ENCODE data around the gene GLDN. TPM values are rescaled to one million over a fixed set of nuclear protein-coding genes. Genes with fewer than 3 reads are reported as not detected.

GLDN gene
- total and polyA plus RNA-seq, 2 donors: 0.14 to 1.3 TPM

DNA sequence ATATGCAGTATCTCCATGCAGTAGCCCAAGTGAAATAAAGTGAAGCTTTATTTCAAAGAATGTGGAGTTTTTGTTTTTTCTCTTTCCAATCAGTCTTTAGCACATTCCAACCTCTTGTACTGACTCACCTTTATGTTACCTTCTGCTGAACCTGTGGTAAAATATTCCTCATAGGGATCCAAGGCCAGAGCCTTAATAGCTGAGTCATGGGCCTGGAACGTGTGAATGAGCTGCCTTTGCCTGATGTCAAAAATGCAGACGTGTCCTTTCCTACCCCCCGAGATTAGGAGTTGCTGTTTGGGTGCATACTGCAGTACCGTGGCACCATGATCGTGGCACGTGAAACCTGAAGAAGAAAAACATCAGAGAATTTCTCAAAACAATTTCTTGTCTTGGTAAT, 108.5 kb downstream of the GLDN start:
- no peaks in the 10 kb centered on the region for H3K27me3 ChIP-seq (ENCODE audit: control insufficient read depth in 2 of 2, insufficient read depth in 1 of 2, low read length in 1 of 2)
- no peaks in the 10 kb centered on the region for H3K9me3 ChIP-seq (ENCODE audit: control insufficient read depth in 2 of 2, insufficient read depth in 1 of 2, low read length in 1 of 2)
- no peak overlapping the region for H3K27ac ChIP-seq (ENCODE audit: low read depth in 1 of 2, low read length in 1 of 2)
- H3K4me3 ChIP-seq (ENCODE audit: low read length in 2 of 2): no peak overlapping the region
- no peaks in the 10 kb centered on the region for H3K4me1 ChIP-seq (ENCODE audit: control insufficient read depth in 2 of 2, insufficient read depth in 2 of 2, low read length in 2 of 2)
- DNase-seq (ENCODE audit: low read depth in 6 of 9, low spot score in 9 of 9): no peak
- 97% methylated on average over 6 of the region's 6 CpGs for WGBS
- H3K36me3 ChIP-seq (ENCODE audit: control insufficient read depth in 2 of 2, insufficient read depth in 2 of 2, low read length in 1 of 2): peaks cover 11 to 15% of the 10 kb centered on the region in 2 donors

Other genes with a start within 250 kb of the GLDN start
- 0.47 TPM for gene TNFAIP8L3, start 246.7 kb upstream of the GLDN start, total RNA-seq
- gene TNFAIP8L3, start 246.7 kb upstream of the GLDN start, polyA plus RNA-seq: 4.7 TPM
- gene CYP19A1, start 3.1 kb upstream of the GLDN start, total RNA-seq: 0.42 TPM
- gene CYP19A1, start 3.1 kb upstream of the GLDN start, polyA plus RNA-seq: 2.2 TPM

Measured in thymus (tissue), 11 donors.